HG03571 (cell line): Measurements from ENCODE around the gene DAZ1.
"Not testable (repeated sequence)": the region's sequence is repeated elsewhere in the genome, so short reads cannot be mapped to it uniquely, and the experiment has no call there.

ENCODE experiments used
- ATAC-seq: cut with Tn5 transposase; IDR thresholded peaks from one replicate; pipeline ENCODE4 v1.9.1; 2021; ENCODE audit not compliant: unreplicated experiment

Gene DAZ1, protein sequence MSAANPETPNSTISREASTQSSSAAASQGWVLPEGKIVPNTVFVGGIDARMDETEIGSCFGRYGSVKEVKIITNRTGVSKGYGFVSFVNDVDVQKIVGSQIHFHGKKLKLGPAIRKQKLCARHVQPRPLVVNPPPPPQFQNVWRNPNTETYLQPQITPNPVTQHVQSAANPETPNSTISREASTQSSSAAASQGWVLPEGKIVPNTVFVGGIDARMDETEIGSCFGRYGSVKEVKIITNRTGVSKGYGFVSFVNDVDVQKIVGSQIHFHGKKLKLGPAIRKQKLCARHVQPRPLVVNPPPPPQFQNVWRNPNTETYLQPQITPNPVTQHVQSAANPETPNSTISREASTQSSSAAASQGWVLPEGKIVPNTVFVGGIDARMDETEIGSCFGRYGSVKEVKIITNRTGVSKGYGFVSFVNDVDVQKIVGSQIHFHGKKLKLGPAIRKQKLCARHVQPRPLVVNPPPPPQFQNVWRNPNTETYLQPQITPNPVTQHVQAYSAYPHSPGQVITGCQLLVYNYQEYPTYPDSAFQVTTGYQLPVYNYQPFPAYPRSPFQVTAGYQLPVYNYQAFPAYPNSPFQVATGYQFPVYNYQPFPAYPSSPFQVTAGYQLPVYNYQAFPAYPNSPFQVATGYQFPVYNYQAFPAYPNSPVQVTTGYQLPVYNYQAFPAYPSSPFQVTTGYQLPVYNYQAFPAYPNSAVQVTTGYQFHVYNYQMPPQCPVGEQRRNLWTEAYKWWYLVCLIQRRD

DNA sequence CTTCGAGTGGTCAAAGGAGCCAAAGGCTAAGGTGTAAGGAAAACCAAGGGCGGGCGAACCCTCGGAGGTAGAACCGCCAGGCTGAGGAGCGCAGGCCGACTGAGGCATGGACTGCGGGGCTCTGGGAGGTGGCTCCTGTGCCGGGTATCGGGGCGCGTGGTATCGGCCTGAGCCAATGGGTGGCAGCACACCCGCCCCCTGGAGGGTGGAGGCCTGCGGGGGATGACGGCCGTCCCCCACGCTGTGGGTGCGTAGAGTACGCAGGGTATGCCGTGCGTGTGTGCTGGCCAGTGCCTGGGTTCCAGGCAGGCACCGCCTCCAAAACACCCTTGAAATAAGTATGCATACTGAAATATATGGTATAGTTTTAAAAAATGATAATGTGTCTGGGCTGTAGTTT, at the start of gene DAZ1:
TSS of gene DAZ1 (minus strand) at position 101 of the 400 bp plus-strand sequence. CDS start 208 bp downstream, outside the sequence.
- ATAC-seq: not testable (repeated sequence)

DNA sequence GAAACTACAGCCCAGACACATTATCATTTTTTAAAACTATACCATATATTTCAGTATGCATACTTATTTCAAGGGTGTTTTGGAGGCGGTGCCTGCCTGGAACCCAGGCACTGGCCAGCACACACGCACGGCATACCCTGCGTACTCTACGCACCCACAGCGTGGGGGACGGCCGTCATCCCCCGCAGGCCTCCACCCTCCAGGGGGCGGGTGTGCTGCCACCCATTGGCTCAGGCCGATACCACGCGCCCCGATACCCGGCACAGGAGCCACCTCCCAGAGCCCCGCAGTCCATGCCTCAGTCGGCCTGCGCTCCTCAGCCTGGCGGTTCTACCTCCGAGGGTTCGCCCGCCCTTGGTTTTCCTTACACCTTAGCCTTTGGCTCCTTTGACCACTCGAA, 20.4 kb upstream of the DAZ1 start, which contains the start of gene DAZ2:
TSS of gene DAZ2 (plus strand) at position 301 of the 400 bp plus-strand sequence. CDS start 208 bp downstream, outside the sequence.
- not testable (repeated sequence) for ATAC-seq

GRCh38 chrY:23210681-23211080, 11.9 kb upstream of the DAZ1 start:
- not testable (repeated sequence) for ATAC-seq

DNA sequence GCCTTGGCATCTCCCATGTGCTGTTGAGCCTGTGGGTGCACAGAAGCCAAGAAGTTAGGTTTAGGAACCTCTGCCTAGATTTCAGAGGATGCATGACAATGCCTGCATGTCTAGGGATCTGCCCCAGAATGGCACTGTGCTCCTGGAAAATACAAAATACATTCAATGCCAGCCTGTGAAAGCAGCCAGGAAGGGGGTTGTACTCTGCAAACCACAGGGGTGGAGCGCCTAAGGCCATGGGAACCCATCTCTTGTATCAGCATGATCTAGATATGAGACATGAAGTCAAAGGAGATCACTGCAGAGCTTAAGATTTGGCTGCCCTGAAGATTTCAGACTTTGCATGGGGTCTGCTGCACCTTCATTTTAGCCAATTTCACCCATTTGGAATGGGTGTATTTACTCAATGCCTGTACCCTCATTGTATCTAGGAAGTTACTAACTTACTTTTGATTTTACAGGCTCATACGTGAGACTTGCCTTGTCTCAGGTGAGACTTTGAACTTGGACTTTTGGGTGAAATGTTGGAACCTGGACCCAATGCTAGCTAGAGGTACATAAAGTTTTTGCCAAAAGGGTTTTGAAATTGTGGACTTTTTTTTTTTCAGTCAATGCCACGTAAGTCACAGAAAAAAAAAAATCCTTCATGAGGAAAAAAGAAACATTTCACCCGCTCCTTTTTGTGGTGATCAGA, 11.1 kb upstream of the DAZ1 start:
- not testable (repeated sequence) for ATAC-seq

GRCh38 chrY:23207455-23207854, 8.6 kb upstream of the DAZ1 start:
- ATAC-seq: not testable (repeated sequence)
